ENCODE data around the gene MYL12A.

GRCh38 chr18:3262234-3263131 lies 14.9 kb downstream of the MYL12A start:
- TF ChIP-seq SMC3 (IDR thresholded peaks at IDR 0.05; ENCODE audit: low read depth, low read length) (no peak), RFX5 (IDR thresholded peaks at IDR 0.05; ENCODE audit: low read depth, low read length) (no peak)
- TF ChIP-seq, protein P1, sequence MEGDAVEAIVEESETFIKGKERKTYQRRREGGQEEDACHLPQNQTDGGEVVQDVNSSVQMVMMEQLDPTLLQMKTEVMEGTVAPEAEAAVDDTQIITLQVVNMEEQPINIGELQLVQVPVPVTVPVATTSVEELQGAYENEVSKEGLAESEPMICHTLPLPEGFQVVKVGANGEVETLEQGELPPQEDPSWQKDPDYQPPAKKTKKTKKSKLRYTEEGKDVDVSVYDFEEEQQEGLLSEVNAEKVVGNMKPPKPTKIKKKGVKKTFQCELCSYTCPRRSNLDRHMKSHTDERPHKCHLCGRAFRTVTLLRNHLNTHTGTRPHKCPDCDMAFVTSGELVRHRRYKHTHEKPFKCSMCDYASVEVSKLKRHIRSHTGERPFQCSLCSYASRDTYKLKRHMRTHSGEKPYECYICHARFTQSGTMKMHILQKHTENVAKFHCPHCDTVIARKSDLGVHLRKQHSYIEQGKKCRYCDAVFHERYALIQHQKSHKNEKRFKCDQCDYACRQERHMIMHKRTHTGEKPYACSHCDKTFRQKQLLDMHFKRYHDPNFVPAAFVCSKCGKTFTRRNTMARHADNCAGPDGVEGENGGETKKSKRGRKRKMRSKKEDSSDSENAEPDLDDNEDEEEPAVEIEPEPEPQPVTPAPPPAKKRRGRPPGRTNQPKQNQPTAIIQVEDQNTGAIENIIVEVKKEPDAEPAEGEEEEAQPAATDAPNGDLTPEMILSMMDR (conservative IDR thresholded peaks at IDR 0.05; ENCODE audit: low read depth, low read length), result no peak

Measured in IMR-90 (cell line).